Activated naive CD8-positive, alpha-beta T cell (primary cell): ENCODE results near the gene NEFH.
"Not testable (repeated sequence)": the region's sequence is repeated elsewhere in the genome, so short reads cannot be mapped to it uniquely, and the experiment has no call there.

Experiments used
- H3K27ac Mint-ChIP-seq: one replicate; pipeline ENCODE4 v1.8.0; 2021; ENCODE audit warnings: mixed read lengths
- H3K27me3 Mint-ChIP-seq: one replicate; pipeline ENCODE4 v1.8.0; 2021; ENCODE audit warnings: mixed read lengths
- H3K36me3 Mint-ChIP-seq: one replicate; pipeline ENCODE4 v1.8.0; 2021; ENCODE audit warnings: mixed read lengths
- H3K4me1 Mint-ChIP-seq: one replicate; pipeline ENCODE4 v1.8.0; 2021; ENCODE audit warnings: low read depth, mixed read lengths
- H3K4me3 Mint-ChIP-seq: one replicate; pipeline ENCODE4 v1.8.0; 2021; ENCODE audit warnings: mild to moderate bottlenecking, mixed read lengths
- H3K9me3 Mint-ChIP-seq: one replicate; pipeline ENCODE4 v1.8.0; 2021; ENCODE audit warnings: low read depth, mixed read lengths

The NEFH gene

DNA sequence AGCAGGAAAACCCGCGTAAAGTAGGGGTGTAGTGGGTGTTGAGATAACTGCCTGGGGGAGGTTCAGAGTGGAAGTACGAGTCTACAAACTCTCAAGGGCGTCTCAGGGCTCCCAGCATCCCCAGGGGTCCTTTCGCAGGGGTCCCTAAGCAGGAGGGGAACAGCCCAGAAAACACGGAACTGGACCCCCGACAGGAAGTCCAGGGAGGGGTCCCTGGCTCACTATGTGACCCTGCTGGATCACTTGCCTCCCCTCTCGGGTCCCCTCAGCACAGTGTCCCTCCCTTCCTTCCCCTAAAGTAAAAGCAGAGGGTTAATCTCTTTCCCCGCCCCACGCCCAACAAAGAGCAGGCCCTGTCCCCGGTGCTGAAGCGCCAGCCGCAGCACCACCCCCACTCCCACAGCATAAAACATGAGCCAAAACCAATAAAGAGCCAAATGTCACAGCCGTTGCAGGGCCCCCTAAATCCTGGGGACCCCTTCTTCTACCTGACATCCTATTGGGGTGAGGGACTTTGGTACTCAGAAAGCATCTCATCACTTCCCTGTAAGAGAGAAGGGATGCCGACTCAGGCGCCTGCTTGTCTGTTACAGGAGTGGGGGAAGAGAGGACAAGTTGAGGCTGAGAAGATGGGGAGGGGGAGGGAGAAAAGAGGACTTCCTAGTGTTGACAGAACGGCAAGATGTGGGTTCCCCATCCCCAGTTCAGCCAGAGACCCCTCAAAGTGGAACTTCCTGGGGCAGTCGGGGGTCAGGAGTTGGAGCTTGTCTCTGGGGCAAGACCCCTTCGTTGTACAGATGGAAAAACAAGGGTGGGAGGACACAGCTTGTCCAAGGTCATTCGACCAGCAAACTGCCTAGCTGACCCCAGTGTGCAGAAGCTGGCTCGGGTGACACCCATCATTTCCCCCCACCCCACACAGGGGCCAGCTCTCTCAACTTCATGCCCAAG, 1.4 kb upstream of the NEFH start:
- Mint-ChIP-seq H3K9me3 (no peaks in the 10 kb centered on the region), H3K4me1 (peaks cover 14% of the 10 kb centered on the region), H3K4me3 (no peak overlapping the region), H3K27me3 (peaks cover 22% of the 10 kb centered on the region), H3K36me3 (no peaks in the 10 kb centered on the region), H3K27ac (no peak overlapping the region)

- Mint-ChIP-seq H3K4me3 (no peak overlapping the region), H3K4me1 (peaks cover 14% of the 10 kb centered on the region), H3K36me3 (no peaks in the 10 kb centered on the region), H3K9me3 (no peaks in the 10 kb centered on the region), H3K27ac (no peak overlapping the region), H3K27me3 (peaks cover 22% of the 10 kb centered on the region)
Observed at GRCh38 chr22:29480262-29480511, 169 bp downstream of the NEFH start.

GRCh38 chr22:29480512-29481264, 670 bp downstream of the NEFH start:
- Mint-ChIP-seq H3K27me3 (peaks cover 22% of the 10 kb centered on the region), H3K27ac (no peak overlapping the region), H3K4me1 (peaks cover 14% of the 10 kb centered on the region), H3K36me3 (no peaks in the 10 kb centered on the region), H3K9me3 (no peaks in the 10 kb centered on the region), H3K4me3 (peak overlapping the region; percentile 74)

DNA sequence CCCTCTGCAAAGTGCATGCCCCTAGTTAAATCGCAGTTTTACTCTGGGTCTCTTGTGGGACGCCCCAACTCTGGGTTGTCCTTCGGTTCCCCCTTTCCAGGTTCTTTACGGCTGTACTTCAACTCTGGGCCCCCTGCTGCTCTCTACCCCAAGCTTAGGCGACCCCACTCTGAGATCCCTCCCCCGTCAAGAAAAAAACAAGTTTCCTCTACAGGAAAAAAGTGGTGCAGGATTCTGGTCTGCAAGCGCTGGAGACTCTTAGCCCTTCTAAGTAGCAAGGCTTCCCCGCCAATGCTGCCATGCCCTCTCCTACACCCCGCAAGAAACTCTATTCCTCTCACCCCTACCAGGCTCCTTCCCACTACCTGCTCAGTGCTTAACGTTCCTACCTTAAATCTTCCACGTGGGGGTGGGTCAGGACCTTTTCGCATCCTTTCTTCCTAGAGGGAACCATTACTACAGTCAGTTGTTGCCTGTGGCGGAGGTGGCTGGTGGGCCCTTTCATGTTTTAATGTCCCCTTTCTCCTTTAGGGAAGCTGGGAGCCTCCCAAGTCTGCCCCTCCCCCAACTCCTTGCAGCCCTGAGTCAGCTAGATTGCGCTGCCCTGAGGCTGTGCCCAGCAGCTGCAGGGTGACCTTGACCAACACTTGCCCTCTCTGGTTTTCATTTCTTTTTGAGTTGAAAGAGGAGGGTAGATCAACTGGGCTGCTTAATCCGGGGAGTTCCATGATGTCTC, 1.4 kb downstream of the NEFH start:
- peaks cover 14% of the 10 kb centered on the region for H3K4me1 Mint-ChIP-seq
- peak overlapping the region; percentile 74 for H3K4me3 Mint-ChIP-seq
- no peaks in the 10 kb centered on the region for H3K9me3 Mint-ChIP-seq
- H3K27ac Mint-ChIP-seq: peak overlapping the region; percentile 22
- no peaks in the 10 kb centered on the region for H3K36me3 Mint-ChIP-seq
- peaks cover 20% of the 10 kb centered on the region for H3K27me3 Mint-ChIP-seq

- Mint-ChIP-seq H3K9me3 (no peaks in the 10 kb centered on the region), H3K4me3 (no peak overlapping the region), H3K27me3 (peaks cover 18% of the 10 kb centered on the region), H3K4me1 (peaks cover 14% of the 10 kb centered on the region), H3K36me3 (no peaks in the 10 kb centered on the region), H3K27ac (no peak overlapping the region)
Observed at GRCh38 chr22:29482253-29482652, 2.2 kb downstream of the NEFH start.

- no peak overlapping the region for H3K4me3 Mint-ChIP-seq
- H3K36me3 Mint-ChIP-seq: no peaks in the 10 kb centered on the region
- no peak overlapping the region for H3K27ac Mint-ChIP-seq
- peaks cover 14% of the 10 kb centered on the region for H3K4me1 Mint-ChIP-seq
- H3K27me3 Mint-ChIP-seq: peaks cover 17% of the 10 kb centered on the region
- no peaks in the 10 kb centered on the region for H3K9me3 Mint-ChIP-seq
Observed at GRCh38 chr22:29482726-29483125, 2.7 kb downstream of the NEFH start.

DNA sequence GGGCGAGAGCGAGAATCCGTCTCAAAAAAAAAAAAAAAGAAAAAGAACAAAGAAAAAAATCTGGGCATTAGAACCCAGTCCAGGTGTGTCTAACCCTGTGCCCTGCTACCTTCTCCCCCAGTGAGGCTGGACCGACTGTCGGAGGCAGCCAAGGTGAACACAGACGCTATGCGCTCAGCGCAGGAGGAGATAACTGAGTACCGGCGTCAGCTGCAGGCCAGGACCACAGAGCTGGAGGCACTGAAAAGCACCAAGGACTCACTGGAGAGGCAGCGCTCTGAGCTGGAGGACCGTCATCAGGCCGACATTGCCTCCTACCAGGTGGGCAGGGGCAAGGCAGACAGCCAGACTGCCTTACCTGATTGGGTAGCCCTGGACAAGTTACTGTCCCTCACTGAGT, 3.2 kb downstream of the NEFH start:
- Mint-ChIP-seq H3K4me1 (peaks cover 14% of the 10 kb centered on the region), H3K27me3 (peaks cover 17% of the 10 kb centered on the region), H3K4me3 (no peak overlapping the region), H3K27ac (no peak overlapping the region), H3K9me3 (no peaks in the 10 kb centered on the region), H3K36me3 (no peaks in the 10 kb centered on the region)

DNA sequence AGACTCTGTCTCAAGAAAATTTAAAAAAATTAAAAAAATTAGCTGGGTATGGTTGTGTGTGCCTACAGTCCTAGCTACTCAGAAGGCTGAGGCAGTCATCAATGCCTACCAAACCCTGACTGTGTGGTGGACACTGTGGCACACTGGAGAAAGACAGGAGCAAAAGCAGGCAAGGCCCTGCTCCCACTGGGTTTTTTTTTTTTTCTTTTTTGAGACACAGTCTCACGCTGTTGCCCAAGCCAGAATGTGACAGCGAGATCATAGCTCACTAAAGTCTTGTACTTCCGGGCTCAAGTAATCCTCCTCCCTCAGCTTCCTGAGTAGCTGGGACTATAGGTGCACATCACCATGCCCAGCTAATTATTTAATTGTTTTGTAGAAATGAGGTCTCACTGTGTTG, 4.6 kb downstream of the NEFH start:
- no peak overlapping the region for H3K27ac Mint-ChIP-seq
- no peaks in the 10 kb centered on the region for H3K9me3 Mint-ChIP-seq
- H3K36me3 Mint-ChIP-seq: peaks cover 4% of the 10 kb centered on the region
- H3K4me3 Mint-ChIP-seq: no peak overlapping the region
- peaks cover 6% of the 10 kb centered on the region for H3K27me3 Mint-ChIP-seq
- peaks cover 6% of the 10 kb centered on the region for H3K4me1 Mint-ChIP-seq

GRCh38 chr22:29485448-29485847, 5.4 kb downstream of the NEFH start:
- Mint-ChIP-seq H3K4me3 (no peak overlapping the region), H3K4me1 (peaks cover 5% of the 10 kb centered on the region), H3K9me3 (no peaks in the 10 kb centered on the region), H3K27me3 (peaks cover 4% of the 10 kb centered on the region), H3K36me3 (peaks cover 4% of the 10 kb centered on the region), H3K27ac (no peak overlapping the region)

DNA sequence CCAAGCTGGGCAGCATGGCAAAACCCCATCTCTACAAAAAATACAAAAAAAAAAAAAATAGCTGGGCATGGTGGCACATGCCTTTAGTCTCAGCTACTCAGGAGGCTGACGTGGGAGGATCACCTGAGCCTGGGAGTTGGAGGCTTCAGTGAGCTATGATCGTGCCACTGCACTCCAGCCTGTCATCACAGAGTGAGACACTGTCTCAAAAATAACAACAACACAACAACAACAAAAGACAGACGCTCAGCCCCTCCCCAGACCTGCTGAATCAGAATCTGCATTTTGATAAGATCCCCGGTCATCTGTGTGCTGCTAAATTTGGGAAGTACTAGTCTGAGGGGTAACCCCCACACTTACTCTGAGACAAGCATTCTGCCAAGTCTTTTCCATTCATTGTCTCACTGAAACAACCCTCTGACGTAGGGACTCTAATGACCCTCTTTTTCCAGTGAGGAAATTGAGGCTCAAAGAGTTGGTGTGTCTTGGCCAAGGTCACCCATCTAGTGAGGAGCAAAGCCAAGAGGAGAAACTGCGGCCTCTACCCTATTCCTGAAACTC, 7.5 kb downstream of the NEFH start:
- H3K27me3 Mint-ChIP-seq: no peaks in the 10 kb centered on the region
- H3K36me3 Mint-ChIP-seq: peaks cover 7% of the 10 kb centered on the region
- no peak overlapping the region for H3K4me3 Mint-ChIP-seq
- no peak overlapping the region for H3K27ac Mint-ChIP-seq
- no peaks in the 10 kb centered on the region for H3K9me3 Mint-ChIP-seq
- H3K4me1 Mint-ChIP-seq: no peaks in the 10 kb centered on the region

DNA sequence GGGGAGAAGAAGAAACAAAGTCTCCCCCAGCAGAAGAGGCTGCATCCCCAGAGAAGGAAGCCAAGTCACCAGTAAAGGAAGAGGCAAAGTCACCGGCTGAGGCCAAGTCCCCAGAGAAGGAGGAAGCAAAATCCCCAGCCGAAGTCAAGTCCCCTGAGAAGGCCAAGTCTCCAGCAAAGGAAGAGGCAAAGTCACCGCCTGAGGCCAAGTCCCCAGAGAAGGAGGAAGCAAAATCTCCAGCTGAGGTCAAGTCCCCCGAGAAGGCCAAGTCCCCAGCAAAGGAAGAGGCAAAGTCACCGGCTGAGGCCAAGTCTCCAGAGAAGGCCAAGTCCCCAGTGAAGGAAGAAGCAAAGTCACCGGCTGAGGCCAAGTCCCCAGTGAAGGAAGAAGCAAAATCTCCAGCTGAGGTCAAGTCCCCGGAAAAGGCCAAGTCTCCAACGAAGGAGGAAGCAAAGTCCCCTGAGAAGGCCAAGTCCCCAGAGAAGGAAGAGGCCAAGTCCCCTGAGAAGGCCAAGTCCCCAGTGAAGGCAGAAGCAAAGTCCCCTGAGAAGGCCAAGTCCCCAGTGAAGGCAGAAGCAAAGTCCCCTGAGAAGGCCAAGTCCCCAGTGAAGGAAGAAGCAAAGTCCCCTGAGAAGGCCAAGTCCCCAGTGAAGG, 9.2 kb downstream of the NEFH start:
- not testable (repeated sequence) for H3K4me3 Mint-ChIP-seq, H3K27me3 Mint-ChIP-seq

GRCh38 chr22:29491012-29491411, 11.0 kb downstream of the NEFH start:
- Mint-ChIP-seq H3K27me3 (no peaks in the 10 kb centered on the region), H3K4me3 (no peak overlapping the region), H3K27ac (no peak overlapping the region), H3K4me1 (no peaks in the 10 kb centered on the region), H3K9me3 (no peaks in the 10 kb centered on the region), H3K36me3 (peaks cover 14% of the 10 kb centered on the region)

More for the DNA sequence above, 9.2 kb downstream of the NEFH start:
- not testable (repeated sequence) for H3K36me3 Mint-ChIP-seq, H3K4me1 Mint-ChIP-seq, H3K27ac Mint-ChIP-seq, H3K9me3 Mint-ChIP-seq

DNA sequence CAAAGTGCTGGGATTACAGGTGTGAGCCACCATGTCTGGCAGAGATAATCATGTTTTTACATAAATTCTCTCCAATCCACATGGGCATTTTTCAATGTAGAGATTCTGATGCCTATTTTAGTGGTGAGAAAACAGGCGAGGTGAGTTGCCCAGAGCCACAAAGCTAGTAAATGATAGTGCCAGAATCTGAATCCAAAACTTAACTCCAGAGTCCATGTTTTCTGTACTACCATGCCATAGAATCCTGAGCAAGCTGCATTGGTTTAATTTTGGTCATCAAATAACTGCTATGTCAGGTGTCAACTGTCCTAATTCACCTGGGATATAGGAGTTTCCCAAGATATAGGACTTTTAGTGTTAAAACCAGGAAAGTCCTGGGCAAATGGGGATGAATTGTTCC, 13.6 kb downstream of the NEFH start:
- no peak overlapping the region for H3K4me3 Mint-ChIP-seq
- peaks cover 14% of the 10 kb centered on the region for H3K36me3 Mint-ChIP-seq
- H3K9me3 Mint-ChIP-seq: no peaks in the 10 kb centered on the region
- no peaks in the 10 kb centered on the region for H3K4me1 Mint-ChIP-seq
- H3K27ac Mint-ChIP-seq: no peak overlapping the region
- no peaks in the 10 kb centered on the region for H3K27me3 Mint-ChIP-seq

DNA sequence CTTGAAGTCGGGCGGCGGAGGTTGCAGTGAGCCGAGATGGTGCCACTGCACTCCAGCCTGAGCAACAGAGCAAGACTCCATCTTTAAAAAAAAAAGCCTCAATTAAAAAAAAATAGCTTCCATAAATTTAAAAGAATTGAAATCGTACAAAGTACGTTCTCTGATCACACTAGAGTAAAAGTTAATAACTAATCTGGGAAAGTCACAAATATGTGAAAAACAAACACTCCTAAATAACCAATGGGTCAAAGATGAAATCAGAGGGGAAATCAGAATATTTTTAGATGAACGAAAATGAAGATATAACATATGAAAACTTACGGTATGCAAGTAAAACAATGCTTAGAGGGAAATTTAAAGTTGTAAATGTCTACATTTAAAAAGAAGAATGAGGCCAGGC, 19.8 kb downstream of the NEFH start:
- H3K27ac Mint-ChIP-seq: no peak overlapping the region
- H3K4me3 Mint-ChIP-seq: no peak overlapping the region
- no peaks in the 10 kb centered on the region for H3K27me3 Mint-ChIP-seq
- H3K4me1 Mint-ChIP-seq: no peaks in the 10 kb centered on the region
- peaks cover 5% of the 10 kb centered on the region for H3K36me3 Mint-ChIP-seq
- no peaks in the 10 kb centered on the region for H3K9me3 Mint-ChIP-seq
